ENCODE data around the gene DMBX1. TPM values are rescaled to one million over a fixed set of nuclear protein-coding genes. Genes with fewer than 3 reads are reported as not detected.

DMBX1 gene
- total and polyA plus RNA-seq, 2 experiments from 2014 or later: not detected

DNA sequence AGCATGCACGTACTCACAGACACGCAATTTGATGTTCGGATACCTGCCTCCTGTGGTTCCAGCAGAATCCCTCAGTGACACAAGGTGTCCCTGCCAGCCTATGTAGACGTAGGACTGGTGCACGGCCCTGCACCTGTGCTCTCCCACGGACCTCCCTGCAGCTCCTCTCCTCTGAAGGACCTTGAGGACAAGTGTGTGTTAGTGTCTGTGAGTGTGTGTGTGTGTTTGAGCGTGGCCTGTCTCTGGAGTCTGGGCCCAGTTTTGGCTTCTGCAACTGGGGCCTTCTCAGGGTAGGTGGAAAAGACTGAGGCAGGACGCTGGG is 22.5 kb upstream of the DMBX1 start:
- Histone ChIP-seq H3K36me3 (no peaks in the 10 kb centered on the region), H3K4me3 (peak overlapping the region; percentile 50), H3K4me1 (ENCODE audit: low read depth) (no peaks in the 10 kb centered on the region), H3K9me3 (ENCODE audit: low read depth) (no peaks in the 10 kb centered on the region), H3K27me3 (peaks cover 35% of the 10 kb centered on the region), H3K27ac (no peak overlapping the region)
- DNase-seq (ENCODE audit: low read depth in 1 of 2, low spot score in 1 of 2): no peak
- TF ChIP-seq, protein P1, sequence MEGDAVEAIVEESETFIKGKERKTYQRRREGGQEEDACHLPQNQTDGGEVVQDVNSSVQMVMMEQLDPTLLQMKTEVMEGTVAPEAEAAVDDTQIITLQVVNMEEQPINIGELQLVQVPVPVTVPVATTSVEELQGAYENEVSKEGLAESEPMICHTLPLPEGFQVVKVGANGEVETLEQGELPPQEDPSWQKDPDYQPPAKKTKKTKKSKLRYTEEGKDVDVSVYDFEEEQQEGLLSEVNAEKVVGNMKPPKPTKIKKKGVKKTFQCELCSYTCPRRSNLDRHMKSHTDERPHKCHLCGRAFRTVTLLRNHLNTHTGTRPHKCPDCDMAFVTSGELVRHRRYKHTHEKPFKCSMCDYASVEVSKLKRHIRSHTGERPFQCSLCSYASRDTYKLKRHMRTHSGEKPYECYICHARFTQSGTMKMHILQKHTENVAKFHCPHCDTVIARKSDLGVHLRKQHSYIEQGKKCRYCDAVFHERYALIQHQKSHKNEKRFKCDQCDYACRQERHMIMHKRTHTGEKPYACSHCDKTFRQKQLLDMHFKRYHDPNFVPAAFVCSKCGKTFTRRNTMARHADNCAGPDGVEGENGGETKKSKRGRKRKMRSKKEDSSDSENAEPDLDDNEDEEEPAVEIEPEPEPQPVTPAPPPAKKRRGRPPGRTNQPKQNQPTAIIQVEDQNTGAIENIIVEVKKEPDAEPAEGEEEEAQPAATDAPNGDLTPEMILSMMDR (IDR thresholded peaks at IDR 0.05; ENCODE audit: low read depth, low read length): no peak

DNA sequence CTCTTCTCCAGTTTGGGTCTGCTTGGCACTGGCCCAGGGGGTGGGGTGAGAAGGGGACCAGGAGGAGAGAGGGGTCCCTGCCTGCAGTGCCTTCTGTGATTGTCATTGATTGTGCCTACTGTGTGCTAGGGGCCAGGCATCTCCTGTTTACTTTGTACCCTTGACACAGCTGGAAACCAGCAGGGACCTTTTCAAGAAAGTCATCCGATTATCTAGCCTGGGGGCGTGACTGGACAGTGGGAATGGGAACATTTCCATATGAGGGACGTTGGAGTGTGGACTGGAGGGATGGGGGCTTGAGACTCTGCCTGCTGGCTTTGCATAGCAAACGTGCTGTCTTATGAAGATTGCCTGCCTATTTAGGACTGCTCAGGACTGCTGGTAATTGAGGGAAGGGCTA is 19.8 kb upstream of the DMBX1 start:
- TF ChIP-seq, protein P1 (IDR thresholded peaks at IDR 0.05; ENCODE audit: low read depth, low read length): no peak
- Histone ChIP-seq H3K27me3 (peaks cover 26% of the 10 kb centered on the region), H3K4me3 (no peak overlapping the region), H3K27ac (no peak overlapping the region), H3K4me1 (ENCODE audit: low read depth) (peaks cover 12% of the 10 kb centered on the region), H3K36me3 (no peaks in the 10 kb centered on the region), H3K9me3 (ENCODE audit: low read depth) (no peaks in the 10 kb centered on the region)
- no peak for DNase-seq (ENCODE audit: low read depth in 1 of 2, low spot score in 1 of 2)

DNA sequence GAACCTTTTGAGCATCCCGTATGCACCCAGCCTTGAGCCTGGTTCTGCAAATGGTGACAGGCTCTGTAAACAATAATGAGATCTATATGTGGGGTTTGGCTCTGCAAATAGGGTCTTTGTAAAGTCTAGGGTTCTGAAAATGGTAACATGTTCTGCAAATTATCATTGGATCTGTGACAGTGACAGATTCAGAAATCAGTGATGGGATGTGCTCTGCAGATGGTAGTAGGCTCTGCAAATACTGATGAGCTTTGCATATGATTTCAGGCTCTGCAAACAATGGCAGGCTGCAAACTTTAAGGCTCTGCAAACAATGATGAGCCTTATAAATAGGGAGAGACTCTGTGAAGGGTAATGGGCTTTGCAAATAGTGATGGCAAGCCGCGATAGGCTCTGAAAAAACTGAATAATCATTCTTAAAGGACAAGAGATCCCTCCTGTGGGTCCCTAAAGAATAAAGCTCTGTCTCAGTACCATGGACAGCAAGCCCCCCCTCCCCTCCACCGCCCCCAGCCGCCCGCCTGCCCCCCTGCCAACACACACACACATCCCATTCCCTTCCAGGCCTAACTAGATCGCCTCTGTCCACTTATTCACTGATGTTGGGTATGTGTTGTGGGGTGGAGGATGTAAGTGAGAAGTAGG is 17.7 kb upstream of the DMBX1 start:
- Histone ChIP-seq H3K4me1 (ENCODE audit: low read depth) (peaks cover 12% of the 10 kb centered on the region), H3K9me3 (ENCODE audit: low read depth) (no peaks in the 10 kb centered on the region), H3K27ac (no peak overlapping the region), H3K27me3 (peaks cover 9% of the 10 kb centered on the region), H3K36me3 (no peaks in the 10 kb centered on the region), H3K4me3 (no peak overlapping the region)
- TF ChIP-seq, protein P1 (IDR thresholded peaks at IDR 0.05; ENCODE audit: low read depth, low read length): no peak
- DNase-seq (ENCODE audit: low read depth in 1 of 2, low spot score in 1 of 2): no peak

DNA sequence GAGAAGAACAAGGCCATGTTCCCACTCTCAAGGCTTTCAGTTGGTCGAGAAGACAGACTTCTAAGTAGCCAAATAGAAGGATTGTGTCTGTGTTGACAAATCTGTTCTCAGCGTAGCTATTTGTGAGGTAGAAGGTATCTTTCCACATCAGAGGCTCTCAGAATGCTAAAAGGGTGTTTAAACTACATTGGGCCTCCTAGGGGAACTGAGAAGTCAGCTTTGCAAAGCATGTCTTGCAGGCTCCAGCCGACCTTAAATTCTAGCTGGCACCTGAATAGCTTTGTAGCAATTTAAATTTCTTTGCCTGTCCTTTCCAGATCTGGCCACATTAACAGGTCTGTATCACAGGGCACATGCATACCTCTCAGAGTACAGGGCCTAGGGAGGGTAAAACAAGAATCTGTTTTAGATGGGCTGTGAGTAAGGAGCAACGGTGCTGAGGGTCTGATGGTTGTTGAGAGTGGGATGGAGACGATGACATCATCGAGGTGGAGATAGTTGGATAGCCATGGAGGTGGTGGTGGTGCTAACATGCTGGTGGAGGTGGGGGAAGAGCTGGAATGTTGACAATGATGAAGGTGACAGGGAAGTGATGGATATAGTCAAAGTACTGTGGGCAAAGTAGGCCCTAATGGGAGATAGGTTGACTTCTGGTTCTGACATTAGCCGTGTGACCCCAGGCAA is 17.0 kb upstream of the DMBX1 start:
- TF ChIP-seq, protein P1 (IDR thresholded peaks at IDR 0.05; ENCODE audit: low read depth, low read length): no peak
- Histone ChIP-seq H3K4me1 (ENCODE audit: low read depth) (peaks cover 12% of the 10 kb centered on the region), H3K36me3 (no peaks in the 10 kb centered on the region), H3K27ac (no peak overlapping the region), H3K9me3 (ENCODE audit: low read depth) (no peaks in the 10 kb centered on the region), H3K4me3 (no peak overlapping the region), H3K27me3 (peaks cover 4% of the 10 kb centered on the region)
- no peak for DNase-seq (ENCODE audit: low read depth in 1 of 2, low spot score in 1 of 2)

DNA sequence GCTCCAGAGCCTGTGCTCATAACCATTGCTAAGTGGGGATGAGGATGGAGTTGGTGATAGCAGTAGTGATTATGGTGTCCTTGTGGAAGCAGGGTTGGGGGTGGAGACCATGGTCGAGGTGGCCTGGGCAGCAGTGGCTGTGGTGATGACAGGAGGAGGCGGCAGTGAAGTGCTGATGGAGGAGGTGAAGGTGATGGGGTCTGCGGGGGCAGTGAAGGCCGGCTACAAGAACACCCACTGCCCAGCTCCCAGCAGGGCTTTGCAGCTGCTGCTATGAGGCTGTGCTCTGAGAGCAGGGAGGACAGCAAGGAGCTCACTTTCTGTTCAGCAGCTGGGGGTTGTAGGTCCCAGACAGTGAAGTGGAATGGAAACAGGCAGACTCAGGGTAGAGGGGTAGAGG is 15.6 kb upstream of the DMBX1 start:
- peak in 1 of 2 donors; percentile 78 for DNase-seq (ENCODE audit: low read depth in 1 of 2, low spot score in 1 of 2)
- H3K36me3 ChIP-seq: no peaks in the 10 kb centered on the region
- no peak overlapping the region for H3K4me3 ChIP-seq
- no peak overlapping the region for H3K27ac ChIP-seq
- no peaks in the 10 kb centered on the region for H3K9me3 ChIP-seq (ENCODE audit: low read depth)
- H3K4me1 ChIP-seq (ENCODE audit: low read depth): peaks cover 12% of the 10 kb centered on the region
- peaks cover 4% of the 10 kb centered on the region for H3K27me3 ChIP-seq
- TF ChIP-seq, protein P1 (IDR thresholded peaks at IDR 0.05; ENCODE audit: low read depth, low read length): no peak

All from cardiac muscle cell (in vitro differentiated cells and primary cell).